Upper lobe of right lung (tissue), 1 donor: ENCODE measurements around the gene TTBK2. TPM values are rescaled to one million over a fixed set of nuclear protein-coding genes. Genes with fewer than 3 reads are reported as not detected.

Source experiments
- ATAC-seq: fragments of 200-7000 bp; cut with Tn5 transposase; one replicate; pipeline ENCODE4 v1.9.1; 2020; ENCODE audit warnings: mild to moderate bottlenecking, moderate library complexity
- DNase-seq: peaks from one replicate; pipeline ENCODE4 v3.0.0-alpha.2; 2020
- H3K27ac ChIP-seq: fragments of 200-600 bp; one replicate; pipeline ENCODE4 v1.8.0; 2022
- H3K27me3 ChIP-seq: fragments of 200-600 bp; one replicate; pipeline ENCODE4 v1.8.0; 2022; ENCODE audit warnings: mild to moderate bottlenecking
- H3K36me3 ChIP-seq: fragments of 200-600 bp; one replicate; pipeline ENCODE4 v1.8.0; 2022
- H3K4me1 ChIP-seq: fragments of 200-600 bp; one replicate; pipeline ENCODE4 v1.8.0; 2022
- H3K4me3 ChIP-seq: fragments of 200-600 bp; one replicate; pipeline ENCODE4 v1.8.0; 2022; ENCODE audit warnings: mild to moderate bottlenecking
- H3K9me3 ChIP-seq: fragments of 200-600 bp; one replicate; pipeline ENCODE4 v1.8.0; 2022
- CTCF ChIP-seq: fragments of 200-600 bp; IDR thresholded peaks from one replicate; pipeline ENCODE4 v1.8.0; 2022; ENCODE audit warnings: antibody characterized with exemption
- intact Hi-C: fragments of 100-400 bp; cut with DNase I; formaldehyde crosslinking; loops from one replicate; pipeline ENCODE4 v1.11.0; 2022
- total RNA-seq: library from RNA; stranded (reverse); fragmentation: NEBNext Ultra II Directional; extraction: Animal tissue kit (Norgen Biotek cat#: 25700); gene quantifications from one replicate; pipeline ENCODE4 v1.2.1, GENCODE V29; 2021
- donor health status: DM: no; HTN: yes; CAD: no; lungs with severe emphysema.

The TTBK2 gene
- total RNA-seq, 1 donor from 2014 or later = 19.1 TPM

GRCh38 chr15:42691770-42692169, 228.8 kb downstream of the TTBK2 start:
- H3K4me3 ChIP-seq = no peak overlapping the region
- ATAC-seq (no peak), DNase-seq (peak; percentile 35)
- no peak overlapping the region for H3K27ac ChIP-seq
- H3K36me3 ChIP-seq = peaks cover 46% of the 10 kb centered on the region
- no peaks in the 10 kb centered on the region for H3K27me3 ChIP-seq
- no peaks in the 10 kb centered on the region for H3K4me1 ChIP-seq
- TF ChIP-seq CTCF = no peak
- H3K9me3 ChIP-seq = no peaks in the 10 kb centered on the region
- intact Hi-C loops = no loop called here

- ATAC-seq = no peak
- TF ChIP-seq CTCF = no peak
- Histone ChIP-seq H3K9me3 (no peaks in the 10 kb centered on the region), H3K4me3 (no peak overlapping the region), H3K27ac (no peak overlapping the region), H3K36me3 (peaks cover 46% of the 10 kb centered on the region), H3K27me3 (no peaks in the 10 kb centered on the region), H3K4me1 (no peaks in the 10 kb centered on the region)
- intact Hi-C loops = no loop called here
- DNase-seq = no peak
Measured at GRCh38 chr15:42691308-42691707, 229.3 kb downstream of the TTBK2 start.

Other genes with a start within 250 kb of the TTBK2 start
- 13.5 TPM for gene CDAN1, start 183.7 kb downstream of the TTBK2 start, total RNA-seq
- 37.9 TPM for gene UBR1, start 185.3 kb upstream of the TTBK2 start, total RNA-seq
- 28.1 TPM for gene TMEM62, start 212.8 kb upstream of the TTBK2 start, total RNA-seq